Hepatocyte (in vitro differentiated cells): ENCODE measurements around the gene UBN1. TPM values are rescaled to one million over a fixed set of nuclear protein-coding genes. Genes with fewer than 3 reads are reported as not detected.

ENCODE experiments used
- DNase-seq: peaks from one replicate; pipeline ENCODE4 v3.0.0-alpha.2; 2016; ENCODE audit warnings: low spot score
- H2AFZ ChIP-seq: fragments of 200-600 bp; sonication (generic); 2 replicates; pipeline ENCODE4 v1.6.0; 2016; ENCODE audit warnings: antibody characterized with exemption, mild to moderate bottlenecking
- H3K27ac ChIP-seq: fragments of 200-600 bp; sonication (generic); 2 replicates; pipeline ENCODE4 v1.5.1; 2016; ENCODE audit warnings: mild to moderate bottlenecking
- H3K27me3 ChIP-seq: fragments of 200-600 bp; sonication (generic); 2 replicates; pipeline ENCODE4 v1.6.1; 2016
- H3K36me3 ChIP-seq: fragments of 200-600 bp; sonication (generic); replicated peaks from 2 replicates; pipeline ENCODE4 v1.5.1; 2016; ENCODE audit warnings: low read depth; ENCODE audit not compliant: insufficient read depth
- H3K4me1 ChIP-seq: fragments of 200-600 bp; sonication (generic); 2 replicates; pipeline ENCODE4 v1.5.1; 2016; ENCODE audit warnings: mild to moderate bottlenecking, moderate library complexity; ENCODE audit not compliant: insufficient read depth
- H3K4me2 ChIP-seq: fragments of 200-600 bp; sonication (generic); 2 replicates; pipeline ENCODE4 v1.6.0; 2016
- H3K4me3 ChIP-seq: fragments of 200-600 bp; sonication (generic); 2 replicates; pipeline ENCODE4 v1.5.1; 2016; ENCODE audit warnings: mild to moderate bottlenecking
- H3K79me2 ChIP-seq: fragments of 200-600 bp; sonication (generic); 2 replicates; pipeline ENCODE4 v1.6.0; 2017; ENCODE audit warnings: mild to moderate bottlenecking
- H3K9me2 ChIP-seq: fragments of 200-600 bp; sonication (generic); replicated peaks from 2 replicates; pipeline ENCODE4 v1.6.0; 2017; ENCODE audit warnings: mild to moderate bottlenecking; ENCODE audit not compliant: insufficient read depth
- H3K9me3 ChIP-seq: fragments of 200-600 bp; sonication (generic); 2 replicates; pipeline ENCODE4 v1.5.1; 2016; ENCODE audit warnings: low read depth, mild to moderate bottlenecking
- H4K20me1 ChIP-seq: fragments of 200-600 bp; sonication (generic); 2 replicates; pipeline ENCODE4 v1.6.0; 2016; ENCODE audit warnings: mild to moderate bottlenecking; ENCODE audit not compliant: insufficient read depth, poor library complexity, severe bottlenecking
- CTCF ChIP-seq: fragments of 200-600 bp; sonication (generic); IDR thresholded peaks from 2 replicates; pipeline ENCODE4 v1.5.1; 2016; ENCODE audit warnings: antibody characterized with exemption, mild to moderate bottlenecking; ENCODE audit not compliant: poor library complexity
- EZH2 ChIP-seq: fragments of 200-600 bp; sonication (generic); IDR thresholded peaks from 2 replicates; pipeline ENCODE4 v1.6.1; 2016; ENCODE audit warnings: antibody characterized with exemption, mild to moderate bottlenecking, borderline replicate concordance
- EZH2phosphoT487 ChIP-seq: fragments of 200-600 bp; sonication (generic); IDR thresholded peaks from one replicate; pipeline ENCODE4 v1.6.1; 2018; ENCODE audit warnings: antibody characterized with exemption, mild to moderate bottlenecking, low read depth, moderate library complexity; ENCODE audit not compliant: unreplicated experiment, severe bottlenecking
- WGBS: methylation state at CpG from one replicate; pipeline ENCODE4 v1.1.6; 2016; ENCODE audit warnings: low lambda C conversion rate; ENCODE audit errors: missing lambda C conversion rate; 5-methylcytosine and 5-hydroxymethylcytosine counted together
- polyA plus RNA-seq: library from polyadenylated mRNA; unstranded; fragments of >200 nt; fragmentation: Nextera tagmentation; extraction: Ambion mirVana; gene quantifications from 2 replicates; pipeline ENCODE4 v1.2.1, GENCODE V29; 2016
- total RNA-seq: library from RNA; depleted of rRNA; stranded (reverse); fragments of >200 nt; gene quantifications from 2 replicates; pipeline ENCODE4 v1.2.3, GENCODE V29; 2014

The UBN1 gene
- total and polyA plus RNA-seq, 2 experiments from 2014 or later: 19.1 to 28.1 TPM

- H3K4me1 ChIP-seq: peaks cover 8% of the 10 kb centered on the region
- H3K4me2 ChIP-seq: no peak overlapping the region
- H3K9me3 ChIP-seq: no peaks in the 10 kb centered on the region
- peaks cover 5% of the 10 kb centered on the region for H4K20me1 ChIP-seq
- DNase-seq: no peak
- H3K4me3 ChIP-seq: no peak overlapping the region
- no peak overlapping the region for H3K27ac ChIP-seq
- no peaks in the 10 kb centered on the region for H3K27me3 ChIP-seq
- no peaks in the 10 kb centered on the region for H3K36me3 ChIP-seq
- no peak for TF ChIP-seq CTCF
- no peak for TF ChIP-seq EZH2
- TF ChIP-seq EZH2phosphoT487: no peak
- H2AFZ ChIP-seq: no peak overlapping the region
- WGBS: 80% methylated on average over 5 of the region's 5 CpGs
- H3K79me2 ChIP-seq: peaks cover 51% of the 10 kb centered on the region
- no peaks in the 10 kb centered on the region for H3K9me2 ChIP-seq
Observed at GRCh38 chr16:4840984-4841383, 6.3 kb upstream of the UBN1 start.

DNA sequence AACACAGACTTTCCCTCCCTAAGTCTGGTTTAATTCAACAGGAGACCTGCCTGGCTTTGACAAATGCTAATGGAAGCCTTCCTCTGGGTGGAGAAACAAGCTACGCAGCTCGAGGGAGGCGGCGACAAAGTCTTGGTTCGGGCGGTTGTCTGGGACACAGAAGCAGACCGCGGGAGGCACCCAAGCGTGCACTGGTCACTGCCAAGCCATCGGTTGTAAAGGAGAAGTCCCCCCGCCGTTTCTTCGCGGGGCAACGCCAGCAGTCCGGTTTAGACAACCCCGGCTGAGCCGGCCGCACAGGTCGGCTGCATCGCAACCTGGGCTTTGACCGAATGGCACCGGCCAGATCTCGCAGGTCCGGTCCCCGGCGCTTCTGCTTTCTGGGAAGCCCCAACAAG lies 779 bp upstream of the UBN1 start:
- DNase-seq: peak; percentile 80
- no peaks in the 10 kb centered on the region for H3K9me2 ChIP-seq
- peaks cover 90% of the 10 kb centered on the region for H3K79me2 ChIP-seq
- peak overlapping the region; percentile 69 for H3K4me3 ChIP-seq
- peak overlapping the region; percentile 96 for H3K4me2 ChIP-seq
- TF ChIP-seq CTCF: no peak
- TF ChIP-seq EZH2: no peak
- no peak for TF ChIP-seq EZH2phosphoT487
- peak overlapping the region; percentile 92 for H3K27ac ChIP-seq
- peaks cover 31% of the 10 kb centered on the region for H3K4me1 ChIP-seq
- no peaks in the 10 kb centered on the region for H3K27me3 ChIP-seq
- under 1% methylated on average over 27 of the region's 27 CpGs for WGBS
- peak overlapping the region; percentile 42 for H2AFZ ChIP-seq
- H3K9me3 ChIP-seq: no peaks in the 10 kb centered on the region
- H3K36me3 ChIP-seq: no peaks in the 10 kb centered on the region
- H4K20me1 ChIP-seq: peaks cover 43% of the 10 kb centered on the region

DNA sequence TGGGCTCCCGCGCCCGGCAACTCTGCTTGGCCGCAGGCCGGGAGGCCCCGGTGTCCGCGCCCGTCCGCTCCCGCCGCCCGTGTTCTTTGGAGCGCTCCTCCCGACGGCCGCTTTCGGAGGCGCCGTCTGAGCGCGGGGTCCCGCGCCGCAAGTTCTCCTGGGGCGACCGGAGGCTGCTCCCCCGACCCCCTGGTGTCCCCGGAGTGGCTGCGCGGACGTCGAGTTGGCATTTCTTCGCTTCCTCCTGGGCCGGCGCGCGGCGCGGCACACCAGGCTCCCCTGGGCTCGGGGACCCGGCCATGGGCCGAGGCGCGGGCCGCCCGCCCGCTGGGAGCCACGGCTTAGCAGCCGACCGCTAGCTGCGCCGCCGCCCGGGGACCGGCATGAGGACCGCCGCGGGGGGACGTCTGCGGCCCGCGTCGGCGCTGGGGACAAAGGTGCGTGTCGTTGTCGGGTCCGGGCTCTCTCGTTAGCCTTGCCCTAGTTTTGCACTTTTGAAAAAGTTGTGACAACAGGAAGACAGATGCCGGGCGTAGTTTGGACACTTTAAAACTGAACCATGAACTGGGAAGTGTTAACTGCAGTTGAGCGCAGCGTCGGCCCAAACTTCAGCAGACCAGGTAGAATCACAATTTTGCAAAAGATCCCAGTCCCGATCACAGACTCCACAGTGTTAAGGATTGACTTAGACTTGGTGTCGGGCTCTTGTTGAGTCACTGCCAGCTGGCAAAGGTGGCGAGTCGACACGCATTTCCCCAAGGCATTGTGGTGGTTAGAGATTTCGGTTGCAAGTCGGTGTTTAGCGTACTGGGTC lies 700 bp downstream of the UBN1 start:
- Histone ChIP-seq H3K4me2 (peak overlapping the region; percentile 91), H3K79me2 (peaks cover 92% of the 10 kb centered on the region), H3K9me3 (no peaks in the 10 kb centered on the region), H4K20me1 (peaks cover 53% of the 10 kb centered on the region), H3K27me3 (no peaks in the 10 kb centered on the region), H3K4me1 (peaks cover 31% of the 10 kb centered on the region), H3K36me3 (no peaks in the 10 kb centered on the region), H3K27ac (peak overlapping the region; percentile 93), H3K9me2 (no peaks in the 10 kb centered on the region), H2AFZ (peak overlapping the region; percentile 59), H3K4me3 (peak overlapping the region; percentile 62)
- WGBS: 1% methylated on average over 71 of the region's 83 CpGs
- TF ChIP-seq EZH2: no peak
- TF ChIP-seq CTCF: peak; percentile 1
- peak; percentile 66 for DNase-seq
